Liver (tissue), 3 donors: ENCODE measurements around the gene ZBTB17.

Experiments used
- CTCF ChIP-seq: fragments of 150-350 bp; IDR thresholded peaks from 2 replicates; pipeline ENCODE4 v1.5.1; 2017; ENCODE audit warnings: improper control_type of control experiment, low read depth, low read length; ENCODE audit not compliant: missing input control
- JUND ChIP-seq, 2 donors: IDR thresholded peaks; 2 replicates each; pipeline ENCODE4 v1.6.1; 2016; ENCODE audit warnings: antibody characterized with exemption in 2 of 2
- donor health status: healthy.
- donor health status: healthy.

GRCh38 chr1:15936025-15936424 lies 39.9 kb downstream of the ZBTB17 start:
- TF ChIP-seq JUND (IDR thresholded peaks at IDR 0.05), result no peak
- no peak for TF ChIP-seq CTCF
